IPS DF 19.7 (cell line): ENCODE results near the gene CALHM2.

Source experiments
- DNase-seq: peaks from one replicate; pipeline ENCODE4 v3.0.0-alpha.2; 2013; ENCODE audit warnings: low read depth, low spot score

CALHM2 gene

GRCh38 chr10:103476046-103476768 lies 24.0 kb upstream of the CALHM2 start:
- peak; percentile 67 for DNase-seq

DNA sequence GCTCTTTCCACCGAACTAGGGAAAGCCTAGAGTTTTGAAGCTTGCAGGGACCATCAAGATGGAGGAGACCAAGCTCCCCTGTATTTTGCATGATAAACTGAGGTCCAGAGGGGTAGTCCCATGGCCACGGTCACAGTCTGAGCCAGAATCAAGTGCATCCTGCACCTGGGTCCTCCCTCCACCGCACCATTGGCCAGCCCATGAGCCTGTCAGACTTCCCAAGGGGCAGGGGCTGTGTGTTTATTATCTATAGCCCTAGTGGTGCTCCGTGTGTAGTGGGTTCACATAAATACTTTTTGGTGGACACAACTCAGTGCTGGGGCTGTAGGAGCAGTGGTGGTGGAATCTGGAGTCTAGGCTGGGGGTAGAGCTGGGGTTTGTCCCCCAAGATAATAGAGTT lies 23.3 kb upstream of the CALHM2 start:
- DNase-seq: no peak

GRCh38 chr10:103474077-103474476 lies 21.9 kb upstream of the CALHM2 start:
- DNase-seq: no peak

GRCh38 chr10:103473261-103473671 lies 21.1 kb upstream of the CALHM2 start:
- no peak for DNase-seq

- no peak for DNase-seq
These were observed 19.8 kb upstream of the CALHM2 start for GRCh38 chr10:103472005-103472404.

DNA sequence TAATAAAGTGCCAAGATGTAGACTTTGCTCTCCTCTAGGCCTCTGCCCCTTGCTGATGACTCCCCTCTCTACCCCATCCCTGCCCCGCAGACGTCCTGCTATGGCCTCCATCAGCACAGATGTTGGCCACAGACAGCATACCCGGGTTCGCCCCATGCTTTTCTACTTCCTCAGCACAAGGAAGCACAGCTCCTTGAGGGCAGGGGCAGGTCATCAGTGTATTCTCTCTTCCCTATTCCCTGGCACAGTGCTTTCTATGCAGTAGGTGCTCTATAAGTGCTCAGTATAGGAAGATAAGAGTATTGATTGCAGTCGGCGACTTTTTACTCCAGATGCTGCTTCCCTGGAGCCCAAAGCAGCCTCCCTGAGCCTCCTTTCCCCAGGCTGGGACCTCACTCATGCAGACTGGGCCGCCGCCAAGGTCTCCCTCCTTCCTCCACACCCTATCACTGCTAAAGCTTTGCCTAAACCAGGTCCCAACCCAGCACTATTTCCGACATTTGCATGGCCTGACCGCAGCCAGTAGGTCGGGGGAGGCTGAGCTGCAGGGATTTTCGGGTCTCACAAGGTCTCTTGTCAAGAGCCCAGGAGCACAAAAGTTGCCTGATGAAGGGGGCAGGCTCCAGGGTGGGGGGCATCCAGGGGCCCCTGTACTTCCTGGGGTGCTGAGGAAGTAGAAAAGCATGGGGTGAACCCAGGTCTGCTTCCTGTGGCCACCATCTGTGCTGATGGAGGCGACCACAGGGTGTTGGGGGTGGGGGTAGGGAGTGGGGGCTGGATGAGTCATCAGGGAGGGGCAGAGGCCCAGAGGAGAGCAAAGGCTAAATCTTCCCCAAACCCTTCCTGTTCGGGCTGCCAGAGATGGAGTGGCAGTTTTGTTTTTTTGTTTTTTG lies 18.8 kb upstream of the CALHM2 start:
- DNase-seq: no peak

DNA sequence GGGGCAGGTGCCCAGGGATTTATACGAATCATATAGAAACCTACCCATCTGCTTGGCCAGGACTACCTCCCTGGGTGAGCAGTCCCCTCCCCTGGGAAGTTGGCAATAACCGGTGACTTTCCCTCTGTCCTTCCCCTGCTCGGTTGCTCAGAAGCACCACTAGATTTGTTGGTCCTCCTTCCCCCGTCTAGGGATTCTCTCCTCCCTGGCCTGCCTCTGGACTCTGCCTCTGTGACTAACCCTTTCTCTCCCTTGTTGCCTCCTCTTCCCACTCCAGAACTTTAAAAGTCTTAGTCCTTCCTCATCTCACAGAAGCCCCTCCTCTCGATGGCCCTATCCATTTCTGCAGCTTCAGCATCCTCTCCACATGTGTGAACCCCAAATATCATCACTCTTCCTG lies 17.0 kb upstream of the CALHM2 start:
- no peak for DNase-seq

GRCh38 chr10:103467406-103467805 lies 15.2 kb upstream of the CALHM2 start:
- DNase-seq: no peak

- DNase-seq: no peak
These were observed 14.6 kb upstream of the CALHM2 start for GRCh38 chr10:103466734-103467133.

GRCh38 chr10:103465411-103466179 lies 13.4 kb upstream of the CALHM2 start:
- DNase-seq: no peak

- DNase-seq: no peak
These were observed 11.3 kb upstream of the CALHM2 start for GRCh38 chr10:103463499-103463898.

GRCh38 chr10:103459615-103460014 lies 7.4 kb upstream of the CALHM2 start:
- DNase-seq: no peak

GRCh38 chr10:103458720-103459119 lies 6.5 kb upstream of the CALHM2 start, which contains the start of gene CALHM1:
Gene CALHM1 (minus strand): TSS chr10:103458900. CDS start chr10:103458751, 149 bp downstream.
- DNase-seq: no peak

DNA sequence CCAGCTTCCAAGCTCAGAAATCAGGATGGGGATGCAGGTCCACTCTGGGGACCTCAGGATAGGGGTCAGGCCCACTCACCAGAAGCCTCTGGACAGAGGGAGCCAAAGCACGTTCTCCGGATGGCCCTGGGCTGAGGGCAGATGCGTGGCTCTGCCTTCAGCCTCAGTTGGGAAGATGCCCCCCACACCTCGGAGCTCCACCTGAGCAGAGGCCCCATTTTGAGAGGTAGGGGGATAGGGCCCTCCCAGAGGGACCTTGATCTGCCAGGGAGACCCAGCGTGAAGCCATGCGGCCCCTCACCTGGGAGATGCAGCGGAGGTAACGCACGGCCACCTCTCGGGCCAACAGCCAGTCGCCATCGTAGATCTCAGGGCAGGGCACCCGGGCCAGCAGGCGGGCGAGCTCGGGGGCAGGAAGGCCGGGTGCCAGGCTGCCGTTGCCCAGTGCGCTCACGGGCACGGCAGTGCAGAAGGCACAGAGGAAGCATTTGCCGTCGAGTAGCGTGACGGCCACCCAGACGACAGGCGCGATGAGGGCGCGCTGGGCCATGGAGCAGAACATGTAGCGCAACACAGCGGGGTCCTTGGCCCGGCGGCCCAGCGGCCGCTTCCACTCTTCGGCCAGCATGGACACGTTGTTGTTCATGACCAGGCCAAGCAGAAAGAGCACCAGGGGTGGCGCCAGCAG lies 5.9 kb upstream of the CALHM2 start:
- DNase-seq: no peak

DNA sequence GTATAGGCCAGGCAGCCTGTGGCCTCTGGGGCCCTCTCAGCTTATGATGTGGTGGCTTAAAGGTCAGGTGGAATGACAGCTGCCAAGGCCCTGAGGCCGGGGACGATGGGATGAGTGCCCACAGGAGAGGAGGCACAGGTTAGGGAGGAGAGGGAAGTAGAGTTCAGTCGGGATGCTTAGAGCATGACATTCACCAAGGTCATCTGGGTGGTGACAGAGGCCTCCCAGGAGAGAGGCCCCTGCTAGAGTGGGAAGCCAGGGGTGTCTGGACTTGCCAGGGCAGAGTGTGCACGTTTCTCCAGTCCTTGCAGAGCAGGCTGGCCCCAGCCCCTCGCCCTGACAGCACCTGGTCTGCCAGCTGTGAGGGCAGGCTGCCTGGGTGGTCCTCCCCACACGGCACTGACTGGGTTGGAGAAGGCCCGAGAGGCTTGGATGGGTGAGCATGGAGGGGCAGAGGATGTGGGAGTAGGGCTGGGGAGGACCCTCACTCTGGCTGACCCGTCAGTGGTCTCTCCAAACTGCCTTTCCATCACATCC lies 5.1 kb upstream of the CALHM2 start:
- DNase-seq: no peak

DNA sequence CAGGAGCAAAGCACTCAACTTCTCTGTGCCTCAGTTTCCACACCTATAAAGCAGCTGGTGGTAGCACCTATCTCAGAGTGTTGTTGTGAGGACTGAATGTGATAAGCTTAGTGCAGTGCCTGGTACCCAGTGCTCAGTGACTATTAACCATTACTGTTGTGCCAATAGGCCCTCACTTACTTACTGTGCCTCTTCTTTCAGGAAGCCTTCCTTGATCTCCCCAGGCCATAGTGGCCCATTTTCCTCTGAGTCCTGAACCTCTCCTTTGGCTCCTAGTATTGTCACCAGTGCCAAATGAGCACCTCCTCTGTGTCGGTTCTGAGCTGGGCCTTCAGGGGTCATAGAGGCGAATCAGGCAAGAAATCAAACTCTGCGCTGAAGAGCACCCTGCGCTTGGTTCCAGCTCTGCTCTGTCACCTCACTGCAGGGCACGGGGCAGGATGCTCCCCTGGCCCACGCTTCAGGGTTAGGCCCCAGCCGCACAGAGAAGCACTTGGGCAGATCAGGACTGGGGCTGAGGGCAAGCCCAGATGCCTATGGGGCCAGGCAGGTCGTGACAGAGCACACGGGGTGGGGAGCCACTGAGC lies 4.0 kb upstream of the CALHM2 start:
- DNase-seq: no peak

DNA sequence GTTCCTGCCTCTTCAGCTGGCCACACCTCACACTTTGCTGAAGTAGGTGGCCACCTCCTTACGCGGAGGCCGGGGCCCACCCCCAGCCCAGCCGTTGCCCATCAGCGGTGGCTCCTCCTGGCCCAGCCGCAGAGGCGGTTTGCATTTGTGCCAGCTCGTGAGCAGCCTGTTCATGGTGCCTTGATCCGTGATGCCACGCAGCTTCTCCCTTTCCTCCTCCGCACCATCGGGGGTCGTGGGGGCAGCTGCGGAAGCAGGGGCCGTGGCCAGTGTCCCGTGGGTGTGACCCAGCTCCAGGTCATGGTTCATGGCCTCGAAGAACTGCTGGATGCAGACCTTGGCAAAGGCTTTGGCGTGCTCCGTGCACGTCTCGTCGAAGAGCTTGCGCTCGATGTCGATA lies 3.1 kb upstream of the CALHM2 start:
- no peak for DNase-seq

DNA sequence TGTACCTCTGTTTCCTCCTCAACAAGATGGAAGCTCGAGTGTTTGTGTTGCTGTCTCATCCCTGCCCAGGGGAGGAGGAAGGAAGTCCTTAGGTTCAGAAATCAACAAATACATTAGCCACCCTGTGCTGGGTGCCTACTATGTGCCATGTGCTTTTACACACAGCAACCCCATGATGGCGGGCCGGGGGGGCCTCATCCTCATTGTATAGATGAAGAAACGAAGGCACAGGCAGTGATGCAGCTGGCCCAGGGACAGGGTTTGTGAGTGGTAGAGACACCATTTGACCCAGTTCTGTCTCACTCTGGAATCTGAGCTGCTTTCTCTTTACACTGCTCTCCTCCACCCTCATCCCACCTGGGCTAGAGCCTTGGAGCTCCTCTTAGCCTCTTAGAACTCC lies 1.9 kb upstream of the CALHM2 start:
- no peak for DNase-seq

DNA sequence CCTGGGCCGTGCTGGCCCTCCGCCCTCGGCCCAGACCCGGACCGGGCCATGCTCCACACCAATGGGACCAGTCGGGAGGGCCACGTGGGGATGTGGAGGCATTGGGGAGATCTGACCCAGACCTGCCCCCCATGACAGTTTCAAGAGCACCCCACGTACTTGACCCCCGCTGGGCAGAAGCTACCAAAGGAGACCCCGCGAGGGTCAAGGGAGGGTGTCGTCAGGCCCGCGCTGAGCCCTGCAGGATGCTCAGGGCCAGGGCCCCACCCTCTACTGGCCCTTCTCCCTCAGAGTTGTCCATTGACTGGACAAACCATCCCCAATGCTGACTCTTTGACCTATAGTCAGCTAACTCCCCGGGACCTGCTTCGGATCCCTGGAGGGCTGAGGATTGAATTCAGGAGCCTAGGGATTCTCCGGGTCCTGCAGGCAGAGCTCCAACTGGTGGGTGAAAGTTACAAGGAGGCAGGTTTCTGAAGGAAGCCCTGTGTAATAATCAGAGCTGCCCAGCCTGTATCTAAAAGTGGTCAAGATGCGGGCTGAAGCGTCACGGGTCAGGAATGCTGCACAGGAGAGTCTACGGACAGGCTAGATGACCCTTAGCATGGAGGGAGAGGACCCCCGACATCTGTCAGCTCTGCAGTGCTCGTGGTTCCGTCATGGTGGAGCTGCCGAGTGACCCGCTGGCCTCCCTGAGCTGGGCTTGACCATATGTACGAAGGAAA lies 498 bp upstream of the CALHM2 start:
- no peak for DNase-seq
